ENCODE measurements around the gene FOSL1.
"Not testable (repeated sequence)": the region's sequence is repeated elsewhere in the genome, so short reads cannot be mapped to it uniquely, and the experiment has no call there.

Gene FOSL1

GRCh38 chr11:65851083-65851579 lies 49.1 kb downstream of the FOSL1 start:
- no peaks in the 10 kb centered on the region for H3K27me3 ChIP-seq (ENCODE audit: control insufficient read depth, insufficient read depth, low read length)
- H3K9me3 ChIP-seq (ENCODE audit: control insufficient read depth, insufficient read depth, low read length), result peaks cover 3% of the 10 kb centered on the region
- no peak overlapping the region for H3K4me3 ChIP-seq (ENCODE audit: low read depth, low read length)
- peaks cover 1% of the 10 kb centered on the region for H3K4me1 ChIP-seq (ENCODE audit: control insufficient read depth, insufficient read depth, low read length)
- H3K36me3 ChIP-seq (ENCODE audit: control insufficient read depth, insufficient read depth, low read length), result peaks cover 34% of the 10 kb centered on the region
- no peak overlapping the region for H3K9ac ChIP-seq (ENCODE audit: low read depth, low read length)

- H3K9me3 ChIP-seq (ENCODE audit: control insufficient read depth, insufficient read depth, low read length), result peaks cover 3% of the 10 kb centered on the region
- peaks cover 27% of the 10 kb centered on the region for H3K36me3 ChIP-seq (ENCODE audit: control insufficient read depth, insufficient read depth, low read length)
- no peaks in the 10 kb centered on the region for H3K4me1 ChIP-seq (ENCODE audit: control insufficient read depth, insufficient read depth, low read length)
Measured at GRCh38 chr11:65850217-65851082, 49.7 kb downstream of the FOSL1 start.

GRCh38 chr11:65849771-65850216 lies 50.4 kb downstream of the FOSL1 start:
- no peak overlapping the region for H3K9ac ChIP-seq (ENCODE audit: low read depth, low read length)
- no peaks in the 10 kb centered on the region for H3K27me3 ChIP-seq (ENCODE audit: control insufficient read depth, insufficient read depth, low read length)
- no peaks in the 10 kb centered on the region for H3K4me1 ChIP-seq (ENCODE audit: control insufficient read depth, insufficient read depth, low read length)
- H3K4me3 ChIP-seq (ENCODE audit: low read depth, low read length), result no peak overlapping the region
- peaks cover 3% of the 10 kb centered on the region for H3K9me3 ChIP-seq (ENCODE audit: control insufficient read depth, insufficient read depth, low read length)
- H3K36me3 ChIP-seq (ENCODE audit: control insufficient read depth, insufficient read depth, low read length), result peaks cover 21% of the 10 kb centered on the region

More at GRCh38 chr11:65850217-65851082, 49.7 kb downstream of the FOSL1 start:
- Histone ChIP-seq H3K9ac (ENCODE audit: low read depth, low read length) (no peak overlapping the region), H3K4me3 (ENCODE audit: low read depth, low read length) (no peak overlapping the region), H3K27me3 (ENCODE audit: control insufficient read depth, insufficient read depth, low read length) (no peaks in the 10 kb centered on the region)

GRCh38 chr11:65849366-65849765 lies 50.8 kb downstream of the FOSL1 start:
- Histone ChIP-seq H3K9ac (ENCODE audit: low read depth, low read length) (no peak overlapping the region), H3K27me3 (ENCODE audit: control insufficient read depth, insufficient read depth, low read length) (no peaks in the 10 kb centered on the region), H3K4me1 (ENCODE audit: control insufficient read depth, insufficient read depth, low read length) (no peaks in the 10 kb centered on the region), H3K9me3 (ENCODE audit: control insufficient read depth, insufficient read depth, low read length) (peaks cover 3% of the 10 kb centered on the region), H3K36me3 (ENCODE audit: control insufficient read depth, insufficient read depth, low read length) (peaks cover 17% of the 10 kb centered on the region), H3K4me3 (ENCODE audit: low read depth, low read length) (no peak overlapping the region)

GRCh38 chr11:65848693-65849092 lies 51.5 kb downstream of the FOSL1 start:
- not testable (repeated sequence) for H3K9ac ChIP-seq (ENCODE audit: low read depth, low read length)

GRCh38 chr11:65847746-65848145 lies 52.4 kb downstream of the FOSL1 start:
- H3K9me3 ChIP-seq (ENCODE audit: control insufficient read depth, insufficient read depth, low read length), result peaks cover 3% of the 10 kb centered on the region
- H3K36me3 ChIP-seq (ENCODE audit: control insufficient read depth, insufficient read depth, low read length), result peaks cover 3% of the 10 kb centered on the region
- no peak overlapping the region for H3K4me3 ChIP-seq (ENCODE audit: low read depth, low read length)
- no peak overlapping the region for H3K9ac ChIP-seq (ENCODE audit: low read depth, low read length)
- no peaks in the 10 kb centered on the region for H3K27me3 ChIP-seq (ENCODE audit: control insufficient read depth, insufficient read depth, low read length)
- no peaks in the 10 kb centered on the region for H3K4me1 ChIP-seq (ENCODE audit: control insufficient read depth, insufficient read depth, low read length)

More at GRCh38 chr11:65848693-65849092, 51.5 kb downstream of the FOSL1 start:
- not testable (repeated sequence) for H3K36me3 ChIP-seq (ENCODE audit: control insufficient read depth, insufficient read depth, low read length); H3K9me3 ChIP-seq (ENCODE audit: control insufficient read depth, insufficient read depth, low read length); H3K4me1 ChIP-seq (ENCODE audit: control insufficient read depth, insufficient read depth, low read length); H3K27me3 ChIP-seq (ENCODE audit: control insufficient read depth, insufficient read depth, low read length); H3K4me3 ChIP-seq (ENCODE audit: low read depth, low read length)

- Histone ChIP-seq H3K9me3 (ENCODE audit: control insufficient read depth, insufficient read depth, low read length) (no peaks in the 10 kb centered on the region), H3K9ac (ENCODE audit: low read depth, low read length) (no peak overlapping the region), H3K4me1 (ENCODE audit: control insufficient read depth, insufficient read depth, low read length) (no peaks in the 10 kb centered on the region), H3K4me3 (ENCODE audit: low read depth, low read length) (no peak overlapping the region), H3K36me3 (ENCODE audit: control insufficient read depth, insufficient read depth, low read length) (no peaks in the 10 kb centered on the region), H3K27me3 (ENCODE audit: control insufficient read depth, insufficient read depth, low read length) (no peaks in the 10 kb centered on the region)
Measured at GRCh38 chr11:65844231-65844872, 55.8 kb downstream of the FOSL1 start.

- H3K4me3 ChIP-seq (ENCODE audit: low read depth, low read length), result no peak overlapping the region
- H3K9ac ChIP-seq (ENCODE audit: low read depth, low read length), result no peak overlapping the region
- H3K27me3 ChIP-seq (ENCODE audit: control insufficient read depth, insufficient read depth, low read length), result no peaks in the 10 kb centered on the region
- no peaks in the 10 kb centered on the region for H3K9me3 ChIP-seq (ENCODE audit: control insufficient read depth, insufficient read depth, low read length)
- no peaks in the 10 kb centered on the region for H3K4me1 ChIP-seq (ENCODE audit: control insufficient read depth, insufficient read depth, low read length)
- H3K36me3 ChIP-seq (ENCODE audit: control insufficient read depth, insufficient read depth, low read length), result no peaks in the 10 kb centered on the region
Measured at GRCh38 chr11:65843811-65844210, 56.4 kb downstream of the FOSL1 start.

GRCh38 chr11:65842144-65842543 lies 58.0 kb downstream of the FOSL1 start:
- no peak overlapping the region for H3K4me3 ChIP-seq (ENCODE audit: low read depth, low read length)
- no peaks in the 10 kb centered on the region for H3K27me3 ChIP-seq (ENCODE audit: control insufficient read depth, insufficient read depth, low read length)
- H3K36me3 ChIP-seq (ENCODE audit: control insufficient read depth, insufficient read depth, low read length), result no peaks in the 10 kb centered on the region
- H3K4me1 ChIP-seq (ENCODE audit: control insufficient read depth, insufficient read depth, low read length), result no peaks in the 10 kb centered on the region
- no peaks in the 10 kb centered on the region for H3K9me3 ChIP-seq (ENCODE audit: control insufficient read depth, insufficient read depth, low read length)
- H3K9ac ChIP-seq (ENCODE audit: low read depth, low read length), result no peak overlapping the region

Measured in iPS-15b (cell line).